Esophagus squamous epithelium (tissue), 5 donors: Measurements from ENCODE around the gene C1QTNF1. TPM values are rescaled to one million over a fixed set of nuclear protein-coding genes. Genes with fewer than 3 reads are reported as not detected.

Experiments used
- DNase-seq: peaks from one replicate; lab custom pipeline; 2025; lab: John Stamatoyannopoulos, UW
- H3K27ac ChIP-seq, 4 donors: fragments of 200-600 bp; sonication (generic); one replicate each; pipeline ENCODE4 v1.5.1; 2016 to 2019; ENCODE audit warnings: mild to moderate bottlenecking in 1 of 4
- H3K27me3 ChIP-seq, 4 donors: fragments of 200-600 bp; sonication (generic); 1 replicate in 3 of 4; 2 replicates in 1 of 4; pipeline versions ENCODE4 v1.5.1 to v1.6.0; 2017 to 2021; ENCODE audit warnings: antibody characterized with exemption in 1 of 4
- H3K36me3 ChIP-seq, 3 donors: fragments of 200-600 bp; sonication (generic); one replicate each; pipeline ENCODE4 v1.5.1; 2016 to 2019
- H3K4me1 ChIP-seq, 3 donors: fragments of 200-600 bp; sonication (generic); one replicate each; pipeline ENCODE4 v1.5.1; 2017 to 2019
- H3K4me3 ChIP-seq, 4 donors: fragments of 200-600 bp; sonication (generic); 1 replicate in 3 of 4; 2 replicates in 1 of 4; pipeline ENCODE4 v1.5.1; 2016 to 2019; ENCODE audit warnings: mild to moderate bottlenecking in 2 of 4, moderate library complexity in 1 of 4
- H3K9me3 ChIP-seq, 3 donors: fragments of 200-600 bp; sonication (generic); one replicate each; pipeline ENCODE4 v1.5.1; 2016 to 2019
- POLR2A ChIP-seq, 4 donors: fragments of 450-650 bp; IDR thresholded peaks; one replicate each; pipeline ENCODE4 v1.6.1; 2017; ENCODE audit warnings: antibody characterized with exemption in 4 of 4, mild to moderate bottlenecking in 4 of 4, moderate library complexity in 3 of 4
- WGBS, 2 donors: methylation state at CpG; one replicate each; pipeline ENCODE4 v1.1.5; 2018; 5-methylcytosine and 5-hydroxymethylcytosine counted together
- intact Hi-C: fragments of 100-400 bp; cut with DNase I; formaldehyde crosslinking; loops from one replicate; pipeline ENCODE4 v1.15.0; 2022
- total RNA-seq, 4 donors: library from RNA; depleted of rRNA; stranded (reverse); fragments of >200 nt; gene quantifications; one replicate each; pipeline ENCODE4 v1.1.0, GENCODE V29; 2016
- TF ChIP-seq, protein P1 (sequence below), 6 experiments: fragments of 450-650 bp in 4 of 6; fragments of 200-600 bp in 2 of 6; sonication (generic) in 2 of 6; IDR thresholded peaks; one replicate each; pipeline ENCODE4 v1.5.1; 2016 to 2019; ENCODE audit warnings: antibody characterized with exemption in 6 of 6, mild to moderate bottlenecking in 4 of 6, moderate library complexity in 4 of 6
- donor health status: DM: yes; HTN: yes; CAD: no.

C1QTNF1 gene
- total RNA-seq, 4 donors from 2014 or later, result 2.7 to 20.4 (median 6.8) TPM

DNA sequence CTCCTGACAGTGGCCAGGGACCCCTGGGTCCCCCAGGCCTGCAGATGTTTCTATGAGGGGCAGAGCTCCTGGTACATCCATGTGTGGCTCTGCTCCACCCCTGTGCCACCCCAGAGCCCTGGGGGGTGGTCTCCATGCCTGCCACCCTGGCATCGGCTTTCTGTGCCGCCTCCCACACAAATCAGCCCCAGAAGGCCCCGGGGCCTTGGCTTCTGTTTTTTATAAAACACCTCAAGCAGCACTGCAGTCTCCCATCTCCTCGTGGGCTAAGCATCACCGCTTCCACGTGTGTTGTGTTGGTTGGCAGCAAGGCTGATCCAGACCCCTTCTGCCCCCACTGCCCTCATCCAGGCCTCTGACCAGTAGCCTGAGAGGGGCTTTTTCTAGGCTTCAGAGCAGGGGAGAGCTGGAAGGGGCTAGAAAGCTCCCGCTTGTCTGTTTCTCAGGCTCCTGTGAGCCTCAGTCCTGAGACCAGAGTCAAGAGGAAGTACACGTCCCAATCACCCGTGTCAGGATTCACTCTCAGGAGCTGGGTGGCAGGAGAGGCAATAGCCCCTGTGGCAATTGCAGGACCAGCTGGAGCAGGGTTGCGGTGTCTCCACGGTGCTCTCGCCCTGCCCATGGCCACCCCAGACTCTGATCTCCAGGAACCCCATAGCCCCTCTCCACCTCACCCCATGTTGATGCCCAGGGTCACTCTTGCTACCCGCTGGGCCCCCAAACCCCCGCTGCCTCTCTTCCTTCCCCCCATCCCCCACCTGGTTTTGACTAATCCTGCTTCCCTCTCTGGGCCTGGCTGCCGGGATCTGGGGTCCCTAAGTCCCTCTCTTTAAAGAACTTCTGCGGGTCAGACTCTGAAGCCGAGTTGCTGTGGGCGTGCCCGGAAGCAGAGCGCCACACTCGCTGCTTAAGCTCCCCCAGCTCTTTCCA lies 25.1 kb downstream of the C1QTNF1 start:
- Histone ChIP-seq H3K4me1 (peaks cover 0 to 30% (median 0%) of the 10 kb centered on the region in 3 donors), H3K36me3 (peaks cover 0 to 9% (median 0%) of the 10 kb centered on the region in 3 donors), H3K9me3 (peaks cover 0 to 4% (median 0%) of the 10 kb centered on the region in 3 donors), H3K4me3 (no peak overlapping the region), H3K27ac (no peak overlapping the region), H3K27me3 (peaks cover 0 to 36% (median 0%) of the 10 kb centered on the region in 4 donors)
- intact Hi-C loops, result no loop called here
- 68 to 81% methylated on average over 13 to 18 of the region's 21 CpGs for WGBS, 2 donors
- TF ChIP-seq POLR2A (IDR thresholded peaks at IDR 0.05), result no peak
- TF ChIP-seq, protein P1, sequence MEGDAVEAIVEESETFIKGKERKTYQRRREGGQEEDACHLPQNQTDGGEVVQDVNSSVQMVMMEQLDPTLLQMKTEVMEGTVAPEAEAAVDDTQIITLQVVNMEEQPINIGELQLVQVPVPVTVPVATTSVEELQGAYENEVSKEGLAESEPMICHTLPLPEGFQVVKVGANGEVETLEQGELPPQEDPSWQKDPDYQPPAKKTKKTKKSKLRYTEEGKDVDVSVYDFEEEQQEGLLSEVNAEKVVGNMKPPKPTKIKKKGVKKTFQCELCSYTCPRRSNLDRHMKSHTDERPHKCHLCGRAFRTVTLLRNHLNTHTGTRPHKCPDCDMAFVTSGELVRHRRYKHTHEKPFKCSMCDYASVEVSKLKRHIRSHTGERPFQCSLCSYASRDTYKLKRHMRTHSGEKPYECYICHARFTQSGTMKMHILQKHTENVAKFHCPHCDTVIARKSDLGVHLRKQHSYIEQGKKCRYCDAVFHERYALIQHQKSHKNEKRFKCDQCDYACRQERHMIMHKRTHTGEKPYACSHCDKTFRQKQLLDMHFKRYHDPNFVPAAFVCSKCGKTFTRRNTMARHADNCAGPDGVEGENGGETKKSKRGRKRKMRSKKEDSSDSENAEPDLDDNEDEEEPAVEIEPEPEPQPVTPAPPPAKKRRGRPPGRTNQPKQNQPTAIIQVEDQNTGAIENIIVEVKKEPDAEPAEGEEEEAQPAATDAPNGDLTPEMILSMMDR (IDR thresholded peaks at IDR 0.05), result no peak
- DNase-seq, result no peak

DNA sequence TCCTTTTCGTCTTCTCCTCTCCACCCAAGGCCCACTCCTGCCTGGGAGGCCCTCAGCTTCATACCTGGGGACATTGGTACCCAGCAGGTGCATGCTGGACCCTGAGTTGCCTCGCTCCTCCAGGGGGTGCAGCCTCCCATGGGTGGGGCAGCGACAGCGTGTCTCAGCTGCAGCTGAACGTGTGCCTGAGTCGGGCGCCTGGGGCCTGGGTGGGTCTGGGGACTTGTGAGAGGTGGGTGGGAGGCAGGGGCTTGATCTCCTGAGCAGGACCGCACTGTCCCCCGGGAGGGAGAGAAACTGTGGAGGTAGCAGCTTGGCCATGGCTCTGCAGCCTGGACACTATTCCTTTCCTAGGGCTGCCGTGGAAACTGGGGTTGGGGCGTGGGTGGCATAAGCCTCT lies 25.9 kb downstream of the C1QTNF1 start:
- H3K4me3 ChIP-seq, result no peak overlapping the region
- H3K27me3 ChIP-seq, result peaks cover 0 to 29% (median 0%) of the 10 kb centered on the region in 4 donors
- intact Hi-C loops, result no loop called here
- TF ChIP-seq POLR2A (IDR thresholded peaks at IDR 0.05), result no peak
- TF ChIP-seq, protein P1 (IDR thresholded peaks at IDR 0.05), result no peak
- H3K9me3 ChIP-seq, result peaks cover 0 to 11% (median 0%) of the 10 kb centered on the region in 3 donors
- DNase-seq, result no peak
- no peak overlapping the region for H3K27ac ChIP-seq
- 87 to 89% methylated on average over 4 of the region's 11 CpGs for WGBS, 2 donors
- peaks cover 0 to 9% (median 0%) of the 10 kb centered on the region in 3 donors for H3K36me3 ChIP-seq
- H3K4me1 ChIP-seq, result peaks cover 0 to 30% (median 0%) of the 10 kb centered on the region in 3 donors

DNA sequence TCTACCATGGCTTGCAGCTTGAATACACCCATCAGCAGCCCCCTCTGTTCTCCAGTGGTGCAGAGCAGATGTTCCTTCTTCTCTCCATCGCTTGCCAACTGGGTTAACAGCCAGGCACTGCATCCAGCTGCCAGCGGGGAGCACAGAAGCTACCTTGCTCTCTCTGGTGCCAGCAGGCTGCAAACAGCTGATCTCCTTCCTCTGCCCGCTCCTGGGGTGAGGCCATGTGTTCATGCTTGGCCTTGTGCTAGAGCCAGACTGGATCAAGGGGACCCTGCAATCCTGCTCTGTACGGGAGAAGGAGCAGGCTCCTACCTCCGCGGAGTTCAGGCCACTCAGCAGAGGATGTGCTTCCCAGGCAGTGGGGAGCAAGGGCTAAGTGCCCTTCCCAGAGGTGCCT lies 26.6 kb downstream of the C1QTNF1 start:
- Histone ChIP-seq H3K36me3 (peaks cover 0 to 9% (median 0%) of the 10 kb centered on the region in 3 donors), H3K27ac (no peak overlapping the region), H3K4me1 (peaks cover 0 to 28% (median 0%) of the 10 kb centered on the region in 3 donors), H3K4me3 (no peak overlapping the region), H3K27me3 (peaks cover 0 to 26% (median 0%) of the 10 kb centered on the region in 4 donors), H3K9me3 (peaks cover 0 to 12% (median 0%) of the 10 kb centered on the region in 3 donors)
- DNase-seq, result no peak
- 100% methylated on average over 2 of the region's 6 CpGs; no CpG with 5 or more reads in 1 of the 2 donors for WGBS, 2 donors
- TF ChIP-seq POLR2A (IDR thresholded peaks at IDR 0.05), result no peak
- TF ChIP-seq, protein P1 (IDR thresholded peaks at IDR 0.05), result no peak
- intact Hi-C loops, result no loop called here

DNA sequence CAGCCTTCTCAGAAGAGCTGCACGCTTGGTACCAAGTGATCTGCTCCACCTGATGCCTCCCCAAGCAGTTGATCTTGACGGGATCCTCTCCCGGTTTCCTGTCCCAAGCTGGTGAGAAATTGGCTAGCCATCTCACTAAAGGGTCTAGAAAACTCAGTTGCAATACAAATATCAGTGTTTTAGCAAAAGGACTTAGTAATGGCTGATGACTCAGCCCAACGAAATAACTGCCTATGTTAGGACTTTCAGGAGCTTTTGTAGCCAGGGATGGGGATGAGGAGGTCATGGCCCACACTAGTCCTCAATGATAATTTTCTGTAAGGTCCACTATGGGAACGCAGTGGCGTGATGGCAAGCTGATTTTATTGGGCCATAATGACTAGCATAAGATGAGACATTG lies 27.3 kb downstream of the C1QTNF1 start:
- Histone ChIP-seq H3K27ac (no peak overlapping the region), H3K4me1 (peaks cover 0 to 20% (median 0%) of the 10 kb centered on the region in 3 donors), H3K9me3 (peaks cover 0 to 12% (median 0%) of the 10 kb centered on the region in 3 donors), H3K4me3 (no peak overlapping the region), H3K36me3 (peaks cover 0 to 9% (median 0%) of the 10 kb centered on the region in 3 donors), H3K27me3 (peaks cover 0 to 23% (median 0%) of the 10 kb centered on the region in 4 donors)
- no peak for DNase-seq
- 77 to 89% methylated on average over 4 to 6 of the region's 6 CpGs for WGBS, 2 donors
- TF ChIP-seq, protein P1 (IDR thresholded peaks at IDR 0.05), result no peak
- TF ChIP-seq POLR2A (IDR thresholded peaks at IDR 0.05), result no peak
- intact Hi-C loops, result no loop called here

DNA sequence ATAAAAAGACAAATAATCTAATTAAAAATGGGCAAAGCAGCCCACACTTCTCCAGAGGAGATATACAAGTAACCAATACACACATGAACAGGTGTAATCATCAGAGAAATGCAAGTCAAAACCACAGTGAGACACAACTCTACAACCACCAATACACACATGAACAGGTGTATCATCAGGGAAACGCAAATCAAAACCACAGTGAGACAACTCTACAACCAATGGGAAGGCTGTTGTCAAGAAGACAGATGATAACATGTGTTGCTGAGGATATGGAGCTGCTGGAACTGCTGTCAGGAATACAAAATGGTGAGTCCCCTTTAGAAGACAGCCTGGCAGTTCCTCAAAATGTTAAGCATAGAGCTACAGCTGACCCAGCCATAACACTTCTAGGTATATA lies 28.2 kb downstream of the C1QTNF1 start:
- DNase-seq, result no peak
- Histone ChIP-seq H3K36me3 (peaks cover 0 to 9% (median 0%) of the 10 kb centered on the region in 3 donors), H3K4me1 (peaks cover 0 to 14% (median 0%) of the 10 kb centered on the region in 3 donors), H3K9me3 (peaks cover 0 to 12% (median 0%) of the 10 kb centered on the region in 3 donors), H3K27me3 (peaks cover 0 to 15% (median 0%) of the 10 kb centered on the region in 4 donors), H3K4me3 (no peak overlapping the region), H3K27ac (no peak overlapping the region)
- TF ChIP-seq, protein P1 (IDR thresholded peaks at IDR 0.05), result no peak
- no peak for TF ChIP-seq POLR2A (IDR thresholded peaks at IDR 0.05)
- 67 to 88% methylated on average over 1 of the region's 1 CpG for WGBS, 2 donors
- intact Hi-C loops, result no loop called here
